Body of pancreas (tissue), 4 donors: ENCODE results near the gene SLC51A.

Experiments
- CTCF ChIP-seq, 7 experiments: fragments of 450-650 bp in 4 of 7; fragments of 200-600 bp in 3 of 7; sonication (generic) in 3 of 7; IDR thresholded peaks; one replicate each; pipeline ENCODE4 v1.5.1; 2016 to 2019; ENCODE audit warnings: antibody characterized with exemption in 7 of 7
- POLR2A ChIP-seq, 3 donors: fragments of 450-650 bp; IDR thresholded peaks; one replicate each; pipeline ENCODE4 v1.6.1; 2016; ENCODE audit warnings: antibody characterized with exemption in 3 of 3, mild to moderate bottlenecking in 2 of 3

GRCh38 chr3:196275126-196275525 is 58.8 kb downstream of the SLC51A start:
- no peak for TF ChIP-seq CTCF (IDR thresholded peaks at IDR 0.05)
- TF ChIP-seq POLR2A (IDR thresholded peaks at IDR 0.05), result no peak
